ENCODE measurements around the gene BLM. TPM values are rescaled to one million over a fixed set of nuclear protein-coding genes. Genes with fewer than 3 reads are reported as not detected.

BLM gene
- total and polyA plus RNA-seq, 4 donors: 2.2 to 8.7 (median 3.8) TPM

DNA sequence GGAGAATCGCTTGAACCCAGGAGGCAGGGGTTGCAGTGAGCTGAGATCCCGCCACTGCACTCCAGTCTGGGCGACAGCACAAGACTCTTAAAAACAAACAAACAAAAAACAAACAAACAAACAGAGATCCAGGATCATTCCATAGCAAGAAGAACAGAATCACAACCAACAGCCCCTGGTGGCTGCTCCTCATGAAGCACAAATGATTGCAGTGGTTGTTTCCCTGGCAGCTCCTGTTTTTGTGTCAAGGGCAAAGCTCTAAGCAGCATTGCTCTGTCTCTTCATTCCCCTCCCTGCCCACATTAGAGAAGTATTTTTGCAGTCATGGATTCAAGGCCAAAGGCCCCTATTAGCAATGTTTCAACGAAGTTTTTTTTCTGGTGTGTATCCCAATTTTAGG lies 25.8 kb upstream of the BLM start:
- H3K9ac ChIP-seq (ENCODE audit: insufficient read depth in 1 of 2, low read length in 2 of 2): no peak overlapping the region
- H3K36me3 ChIP-seq (ENCODE audit: control insufficient read depth in 4 of 4, insufficient read depth in 4 of 4, low read length in 4 of 4): no peaks in the 10 kb centered on the region
- peaks cover 0 to 3% (median 0%) of the 10 kb centered on the region in 4 donors for H3K9me3 ChIP-seq (ENCODE audit: control insufficient read depth in 4 of 4, insufficient read depth in 3 of 4, low read length in 3 of 4)
- peaks cover 0 to 4% (median 0%) of the 10 kb centered on the region in 5 donors for H3K4me1 ChIP-seq (ENCODE audit: control insufficient read depth in 5 of 5, insufficient read depth in 5 of 5, low read length in 5 of 5)
- H3K27ac ChIP-seq (ENCODE audit: low read depth in 1 of 2, low read length in 1 of 2): no peak overlapping the region
- TF ChIP-seq, protein P1, sequence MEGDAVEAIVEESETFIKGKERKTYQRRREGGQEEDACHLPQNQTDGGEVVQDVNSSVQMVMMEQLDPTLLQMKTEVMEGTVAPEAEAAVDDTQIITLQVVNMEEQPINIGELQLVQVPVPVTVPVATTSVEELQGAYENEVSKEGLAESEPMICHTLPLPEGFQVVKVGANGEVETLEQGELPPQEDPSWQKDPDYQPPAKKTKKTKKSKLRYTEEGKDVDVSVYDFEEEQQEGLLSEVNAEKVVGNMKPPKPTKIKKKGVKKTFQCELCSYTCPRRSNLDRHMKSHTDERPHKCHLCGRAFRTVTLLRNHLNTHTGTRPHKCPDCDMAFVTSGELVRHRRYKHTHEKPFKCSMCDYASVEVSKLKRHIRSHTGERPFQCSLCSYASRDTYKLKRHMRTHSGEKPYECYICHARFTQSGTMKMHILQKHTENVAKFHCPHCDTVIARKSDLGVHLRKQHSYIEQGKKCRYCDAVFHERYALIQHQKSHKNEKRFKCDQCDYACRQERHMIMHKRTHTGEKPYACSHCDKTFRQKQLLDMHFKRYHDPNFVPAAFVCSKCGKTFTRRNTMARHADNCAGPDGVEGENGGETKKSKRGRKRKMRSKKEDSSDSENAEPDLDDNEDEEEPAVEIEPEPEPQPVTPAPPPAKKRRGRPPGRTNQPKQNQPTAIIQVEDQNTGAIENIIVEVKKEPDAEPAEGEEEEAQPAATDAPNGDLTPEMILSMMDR (IDR thresholded peaks at IDR 0.05; ENCODE audit: control extremely low read depth, extremely low read depth): no peak
- DNase-seq: no peak
- no peak overlapping the region for H3K4me3 ChIP-seq
- ATAC-seq (ENCODE audit: insufficient read depth, low FRiP score): no peak
- 91 to 96% methylated on average over 4 of the region's 4 CpGs for WGBS, 2 donors
- no peaks in the 10 kb centered on the region for H3K27me3 ChIP-seq (ENCODE audit: control insufficient read depth in 3 of 3, insufficient read depth in 3 of 3, low read length in 2 of 3)

DNA sequence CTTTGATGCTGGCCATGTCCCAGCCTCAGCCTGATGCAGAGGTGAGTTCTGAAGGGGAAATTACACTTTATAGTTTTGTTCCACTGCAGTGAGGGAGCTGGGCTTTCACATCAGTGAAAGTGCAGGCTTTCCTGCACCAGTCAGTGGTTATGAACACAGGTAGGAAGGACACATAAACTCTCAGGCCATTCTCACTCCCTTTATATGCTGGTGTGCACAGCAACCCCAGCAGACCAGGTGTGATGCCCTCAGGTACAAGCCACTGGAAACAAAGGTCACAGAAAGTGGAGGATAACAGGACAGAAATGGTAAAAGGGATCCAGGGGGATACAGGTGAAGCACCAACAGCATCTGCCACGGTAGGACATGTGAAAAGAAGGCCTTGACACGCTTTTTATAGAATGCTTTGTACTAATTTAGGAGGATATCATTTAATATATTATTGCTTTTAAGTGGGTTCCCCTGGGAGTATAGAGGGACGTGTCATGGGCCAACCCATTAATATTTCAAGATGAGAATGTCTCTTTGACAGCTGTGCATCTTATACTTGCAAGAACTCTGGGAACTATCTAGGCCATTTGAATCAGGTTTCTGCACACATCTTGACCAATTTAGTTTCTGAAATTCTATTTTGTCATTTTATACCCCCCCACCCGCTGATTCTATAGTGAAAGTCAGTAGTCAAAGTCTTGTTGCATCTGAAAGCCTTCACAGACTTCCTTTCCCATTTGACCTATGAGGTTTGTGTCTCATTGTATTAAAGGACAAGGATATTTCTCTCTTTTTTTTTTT lies 25.0 kb upstream of the BLM start:
- peaks cover 0 to 3% (median 0%) of the 10 kb centered on the region in 4 donors for H3K9me3 ChIP-seq (ENCODE audit: control insufficient read depth in 4 of 4, insufficient read depth in 3 of 4, low read length in 3 of 4)
- ATAC-seq (ENCODE audit: insufficient read depth, low FRiP score) (no peak), DNase-seq (no peak)
- no peak overlapping the region for H3K27ac ChIP-seq (ENCODE audit: low read depth in 1 of 2, low read length in 1 of 2)
- TF ChIP-seq, protein P1 (IDR thresholded peaks at IDR 0.05; ENCODE audit: control extremely low read depth, extremely low read depth): no peak
- H3K36me3 ChIP-seq (ENCODE audit: control insufficient read depth in 4 of 4, insufficient read depth in 4 of 4, low read length in 4 of 4): no peaks in the 10 kb centered on the region
- no peak overlapping the region for H3K4me3 ChIP-seq
- H3K27me3 ChIP-seq (ENCODE audit: control insufficient read depth in 3 of 3, insufficient read depth in 3 of 3, low read length in 2 of 3): no peaks in the 10 kb centered on the region
- WGBS, 2 donors: 92 to 95% methylated on average over 4 of the region's 4 CpGs
- peaks cover 0 to 4% (median 0%) of the 10 kb centered on the region in 5 donors for H3K4me1 ChIP-seq (ENCODE audit: control insufficient read depth in 5 of 5, insufficient read depth in 5 of 5, low read length in 5 of 5)
- H3K9ac ChIP-seq (ENCODE audit: insufficient read depth in 1 of 2, low read length in 2 of 2): no peak overlapping the region

DNA sequence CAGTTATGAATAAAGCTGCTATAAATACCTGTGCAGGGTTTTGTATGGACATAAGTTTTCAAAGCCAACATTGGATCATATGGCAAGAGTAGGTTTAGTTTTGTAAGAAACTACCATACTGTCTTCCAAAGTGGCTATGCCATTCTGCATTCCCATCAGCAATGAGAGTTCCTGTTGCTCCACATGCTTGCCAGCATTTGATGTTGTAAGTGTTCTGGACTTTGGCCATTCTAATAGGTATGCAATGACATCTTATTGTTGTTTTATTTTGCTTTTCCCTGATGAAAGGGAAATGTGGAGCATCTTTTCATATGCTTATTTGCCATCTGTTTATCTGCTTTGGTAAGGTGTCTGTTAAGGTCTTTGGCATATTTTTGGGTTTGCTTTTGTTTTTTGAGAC lies 22.2 kb upstream of the BLM start:
- H3K4me3 ChIP-seq: no peak overlapping the region
- DNase-seq (no peak), ATAC-seq (ENCODE audit: insufficient read depth, low FRiP score) (no peak)
- peaks cover 0 to 4% (median 0%) of the 10 kb centered on the region in 5 donors for H3K4me1 ChIP-seq (ENCODE audit: control insufficient read depth in 5 of 5, insufficient read depth in 5 of 5, low read length in 5 of 5)
- no peaks in the 10 kb centered on the region for H3K27me3 ChIP-seq (ENCODE audit: control insufficient read depth in 3 of 3, insufficient read depth in 3 of 3, low read length in 2 of 3)
- TF ChIP-seq, protein P1 (IDR thresholded peaks at IDR 0.05; ENCODE audit: control extremely low read depth, extremely low read depth): no peak
- no peaks in the 10 kb centered on the region for H3K9me3 ChIP-seq (ENCODE audit: control insufficient read depth in 4 of 4, insufficient read depth in 3 of 4, low read length in 3 of 4)
- H3K9ac ChIP-seq (ENCODE audit: insufficient read depth in 1 of 2, low read length in 2 of 2): no peak overlapping the region
- no peak overlapping the region for H3K27ac ChIP-seq (ENCODE audit: low read depth in 1 of 2, low read length in 1 of 2)
- no peaks in the 10 kb centered on the region for H3K36me3 ChIP-seq (ENCODE audit: control insufficient read depth in 4 of 4, insufficient read depth in 4 of 4, low read length in 4 of 4)

Measured in lung (tissue), 12 donors.